PFSK-1 (cell line): ENCODE measurements around the gene STAT1.

ENCODE experiments used
- FOXP2 ChIP-seq: optimal IDR thresholded peaks from 2 replicates; pipeline ENCODE3; 2011; ENCODE audit warnings: borderline replicate concordance, control low read depth, inconsistent platforms; ENCODE audit not compliant: insufficient read depth; ENCODE audit errors: extremely low read length, extremely low read depth
- POLR2AphosphoS5 ChIP-seq: IDR thresholded peaks from 2 replicates; pipeline ENCODE4 v1.6.1; 2012; ENCODE audit warnings: low read depth, mild to moderate bottlenecking, control low read depth, low read length, moderate library complexity
- SIN3A ChIP-seq: IDR thresholded peaks from 2 replicates; pipeline ENCODE4 v1.6.1; 2012; ENCODE audit warnings: mild to moderate bottlenecking, low read length, moderate library complexity, borderline replicate concordance; ENCODE audit not compliant: insufficient read depth
- TAF1 ChIP-seq: IDR thresholded peaks from 2 replicates; pipeline ENCODE4 v1.6.1; 2012; ENCODE audit warnings: low read length, control low read depth, borderline replicate concordance; ENCODE audit not compliant: insufficient read depth
- TF ChIP-seq, protein P1 (sequence below), 2 experiments: IDR thresholded peaks; 2 replicates each; pipeline versions ENCODE4 v1.6.1 to v1.8.0; 2011 to 2012; ENCODE audit warnings: low read depth in 2 of 2, low read length in 2 of 2, control low read depth in 1 of 2, inconsistent platforms in 1 of 2, mild to moderate bottlenecking in 1 of 2, moderate library complexity in 1 of 2; ENCODE audit not compliant: insufficient read depth in 1 of 2

Gene STAT1

DNA sequence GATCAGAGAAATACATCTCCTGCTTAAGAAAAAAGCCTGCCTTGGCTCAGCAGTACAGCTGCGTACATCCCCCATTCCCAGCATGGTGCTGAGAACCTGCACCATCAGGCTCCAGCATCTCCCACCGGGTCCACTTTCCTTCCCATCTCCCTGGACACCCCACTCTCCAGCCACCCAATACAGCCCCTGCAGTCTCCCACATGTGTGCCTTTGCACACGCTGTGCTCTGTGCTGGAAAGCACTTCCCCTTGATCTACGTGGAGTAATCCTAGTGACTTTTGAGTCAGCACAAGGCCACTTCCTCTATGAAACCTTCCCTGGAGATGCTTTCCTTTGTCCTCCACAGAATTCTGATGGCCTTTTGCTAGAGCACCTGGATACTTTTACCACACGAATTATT, 17.0 kb downstream of the STAT1 start:
- TF ChIP-seq, protein P1, sequence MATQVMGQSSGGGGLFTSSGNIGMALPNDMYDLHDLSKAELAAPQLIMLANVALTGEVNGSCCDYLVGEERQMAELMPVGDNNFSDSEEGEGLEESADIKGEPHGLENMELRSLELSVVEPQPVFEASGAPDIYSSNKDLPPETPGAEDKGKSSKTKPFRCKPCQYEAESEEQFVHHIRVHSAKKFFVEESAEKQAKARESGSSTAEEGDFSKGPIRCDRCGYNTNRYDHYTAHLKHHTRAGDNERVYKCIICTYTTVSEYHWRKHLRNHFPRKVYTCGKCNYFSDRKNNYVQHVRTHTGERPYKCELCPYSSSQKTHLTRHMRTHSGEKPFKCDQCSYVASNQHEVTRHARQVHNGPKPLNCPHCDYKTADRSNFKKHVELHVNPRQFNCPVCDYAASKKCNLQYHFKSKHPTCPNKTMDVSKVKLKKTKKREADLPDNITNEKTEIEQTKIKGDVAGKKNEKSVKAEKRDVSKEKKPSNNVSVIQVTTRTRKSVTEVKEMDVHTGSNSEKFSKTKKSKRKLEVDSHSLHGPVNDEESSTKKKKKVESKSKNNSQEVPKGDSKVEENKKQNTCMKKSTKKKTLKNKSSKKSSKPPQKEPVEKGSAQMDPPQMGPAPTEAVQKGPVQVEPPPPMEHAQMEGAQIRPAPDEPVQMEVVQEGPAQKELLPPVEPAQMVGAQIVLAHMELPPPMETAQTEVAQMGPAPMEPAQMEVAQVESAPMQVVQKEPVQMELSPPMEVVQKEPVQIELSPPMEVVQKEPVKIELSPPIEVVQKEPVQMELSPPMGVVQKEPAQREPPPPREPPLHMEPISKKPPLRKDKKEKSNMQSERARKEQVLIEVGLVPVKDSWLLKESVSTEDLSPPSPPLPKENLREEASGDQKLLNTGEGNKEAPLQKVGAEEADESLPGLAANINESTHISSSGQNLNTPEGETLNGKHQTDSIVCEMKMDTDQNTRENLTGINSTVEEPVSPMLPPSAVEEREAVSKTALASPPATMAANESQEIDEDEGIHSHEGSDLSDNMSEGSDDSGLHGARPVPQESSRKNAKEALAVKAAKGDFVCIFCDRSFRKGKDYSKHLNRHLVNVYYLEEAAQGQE (IDR thresholded peaks at IDR 0.05; ENCODE audit: insufficient read depth in 1 of 2, low read depth in 2 of 2, low read length in 2 of 2): no peak
- TF ChIP-seq TAF1 (no peak), POLR2AphosphoS5 (no peak), FOXP2 (no peak), SIN3A (no peak)

DNA sequence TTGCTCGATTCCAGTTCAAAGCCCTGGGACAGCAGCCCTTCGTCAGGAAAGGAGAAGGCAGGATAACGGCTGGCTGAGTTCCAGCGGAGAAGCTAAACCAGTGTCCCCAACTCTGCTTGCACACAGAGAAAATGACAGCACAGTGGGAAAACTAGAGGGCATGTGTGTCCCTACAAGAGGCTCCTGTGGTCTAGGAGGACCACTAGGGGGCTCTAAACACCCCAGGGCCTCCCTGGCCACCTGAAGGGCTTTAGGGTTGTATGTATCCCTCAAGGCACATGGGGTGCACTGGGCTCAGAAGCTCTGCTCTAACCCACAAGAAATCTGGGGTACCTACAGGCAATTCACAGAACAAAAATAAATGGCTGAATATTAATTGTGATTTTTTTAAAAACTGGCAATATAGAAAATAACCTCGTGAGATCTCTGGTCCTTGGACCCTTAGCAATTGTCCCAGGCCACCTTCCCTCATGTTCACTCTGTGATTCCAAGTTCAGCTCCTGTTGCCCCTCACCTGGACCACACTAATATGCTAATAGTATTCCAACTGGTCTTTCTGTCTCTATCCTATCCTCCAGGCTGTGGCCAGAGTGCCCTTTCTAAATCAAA, 17.5 kb downstream of the STAT1 start:
- TF ChIP-seq TAF1: no peak
- no peak for TF ChIP-seq FOXP2
- no peak for TF ChIP-seq POLR2AphosphoS5
- TF ChIP-seq, protein P1 (IDR thresholded peaks at IDR 0.05; ENCODE audit: insufficient read depth in 1 of 2, low read depth in 2 of 2, low read length in 2 of 2): no peak

DNA sequence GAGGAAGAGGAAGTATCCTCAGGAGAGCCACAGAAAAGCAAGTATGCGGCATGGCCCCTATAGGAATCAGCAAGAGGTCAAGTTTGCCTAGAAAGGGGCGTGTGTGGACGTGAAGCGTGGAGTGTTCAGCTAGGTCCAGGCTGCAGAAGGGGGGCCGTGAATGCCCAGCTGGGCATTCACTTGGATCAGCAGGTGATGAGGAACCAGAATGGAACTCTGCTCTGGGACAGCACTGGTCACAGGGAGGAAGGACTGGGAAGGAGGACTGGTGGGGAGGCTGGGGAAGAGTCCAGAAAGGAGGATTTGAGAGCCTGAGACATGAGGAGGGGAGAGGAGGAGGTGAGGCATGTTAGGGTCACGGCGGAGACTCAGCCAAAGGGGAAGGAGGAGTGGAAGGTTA, 19.8 kb downstream of the STAT1 start:
- TF ChIP-seq TAF1 (no peak), FOXP2 (no peak), POLR2AphosphoS5 (no peak), SIN3A (no peak)

DNA sequence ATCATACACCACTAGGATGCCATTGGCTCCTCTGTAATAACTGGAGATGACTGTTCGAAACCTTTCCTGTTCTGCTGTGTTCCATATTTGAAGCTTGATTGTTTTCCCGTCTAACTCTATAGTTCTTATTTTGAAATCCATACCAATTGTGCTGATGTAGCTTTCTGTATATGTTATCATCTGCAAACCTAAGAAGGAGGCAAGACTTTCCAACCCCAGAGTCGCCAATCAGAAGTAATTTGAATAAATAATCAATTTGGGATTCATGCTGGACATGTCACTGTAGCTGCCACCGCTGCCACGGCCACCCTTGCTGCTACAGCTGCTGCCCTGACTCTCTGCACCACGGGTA, 20.7 kb downstream of the STAT1 start:
- TF ChIP-seq, protein P1 (IDR thresholded peaks at IDR 0.05; ENCODE audit: insufficient read depth in 1 of 2, low read depth in 2 of 2, low read length in 2 of 2): no peak
- TF ChIP-seq SIN3A: no peak
- no peak for TF ChIP-seq FOXP2
- no peak for TF ChIP-seq POLR2AphosphoS5
- TF ChIP-seq TAF1: no peak

DNA sequence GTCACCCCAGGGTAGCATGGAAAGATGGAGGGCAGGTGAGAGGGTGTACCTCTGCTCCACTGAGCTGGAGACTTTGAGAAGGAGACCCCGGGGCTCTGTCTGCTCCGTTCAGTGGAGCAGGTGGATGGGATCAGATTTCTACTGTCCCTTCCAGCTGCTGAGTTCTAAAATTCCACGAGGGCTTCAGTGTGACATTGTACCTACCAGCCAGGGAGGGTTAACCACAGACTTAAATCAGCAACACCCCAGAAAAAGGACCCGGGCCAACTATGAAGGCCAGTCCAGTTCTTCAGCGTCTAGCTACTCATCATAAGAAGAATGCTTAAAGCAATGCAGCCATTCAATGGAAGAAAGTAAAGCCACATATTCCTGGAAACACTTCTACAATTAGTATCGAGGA, 23.8 kb downstream of the STAT1 start:
- TF ChIP-seq SIN3A (no peak), POLR2AphosphoS5 (no peak)

DNA sequence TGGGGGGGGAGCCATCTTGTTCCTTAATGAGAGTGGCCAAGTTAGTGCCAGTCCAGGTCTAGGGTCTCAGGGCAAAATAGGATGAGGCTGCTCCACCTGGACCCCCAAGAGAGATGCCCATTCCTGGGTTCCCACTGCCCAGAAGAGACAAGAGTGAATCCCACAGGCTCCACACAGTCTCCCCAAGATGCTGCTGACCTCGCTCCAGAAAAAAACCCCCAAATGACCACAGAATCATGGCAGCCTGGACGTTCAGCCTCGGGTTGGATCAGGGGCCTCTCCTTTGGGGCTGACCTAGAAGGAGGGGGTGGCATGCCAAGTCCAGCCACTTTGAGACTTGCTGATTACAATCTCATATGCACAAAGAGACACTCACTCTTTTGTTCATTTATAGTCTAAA, 25.1 kb downstream of the STAT1 start:
- TF ChIP-seq SIN3A: no peak
- no peak for TF ChIP-seq POLR2AphosphoS5
- TF ChIP-seq, protein P1 (IDR thresholded peaks at IDR 0.05; ENCODE audit: insufficient read depth in 1 of 2, low read depth in 2 of 2, low read length in 2 of 2): no peak
- TF ChIP-seq TAF1: no peak
- no peak for TF ChIP-seq FOXP2
